ENCODE data around the gene GRAMD4. TPM values are rescaled to one million over a fixed set of nuclear protein-coding genes. Genes with fewer than 3 reads are reported as not detected.

GRAMD4 gene
- polyA plus RNA-seq, 1 of the 3 experiments (the other 2 are of a cell fraction): 15.5 TPM

GRCh38 chr22:46676881-46677280 lies 56.7 kb downstream of the GRAMD4 start (continued):
- TF ChIP-seq, protein P1, sequence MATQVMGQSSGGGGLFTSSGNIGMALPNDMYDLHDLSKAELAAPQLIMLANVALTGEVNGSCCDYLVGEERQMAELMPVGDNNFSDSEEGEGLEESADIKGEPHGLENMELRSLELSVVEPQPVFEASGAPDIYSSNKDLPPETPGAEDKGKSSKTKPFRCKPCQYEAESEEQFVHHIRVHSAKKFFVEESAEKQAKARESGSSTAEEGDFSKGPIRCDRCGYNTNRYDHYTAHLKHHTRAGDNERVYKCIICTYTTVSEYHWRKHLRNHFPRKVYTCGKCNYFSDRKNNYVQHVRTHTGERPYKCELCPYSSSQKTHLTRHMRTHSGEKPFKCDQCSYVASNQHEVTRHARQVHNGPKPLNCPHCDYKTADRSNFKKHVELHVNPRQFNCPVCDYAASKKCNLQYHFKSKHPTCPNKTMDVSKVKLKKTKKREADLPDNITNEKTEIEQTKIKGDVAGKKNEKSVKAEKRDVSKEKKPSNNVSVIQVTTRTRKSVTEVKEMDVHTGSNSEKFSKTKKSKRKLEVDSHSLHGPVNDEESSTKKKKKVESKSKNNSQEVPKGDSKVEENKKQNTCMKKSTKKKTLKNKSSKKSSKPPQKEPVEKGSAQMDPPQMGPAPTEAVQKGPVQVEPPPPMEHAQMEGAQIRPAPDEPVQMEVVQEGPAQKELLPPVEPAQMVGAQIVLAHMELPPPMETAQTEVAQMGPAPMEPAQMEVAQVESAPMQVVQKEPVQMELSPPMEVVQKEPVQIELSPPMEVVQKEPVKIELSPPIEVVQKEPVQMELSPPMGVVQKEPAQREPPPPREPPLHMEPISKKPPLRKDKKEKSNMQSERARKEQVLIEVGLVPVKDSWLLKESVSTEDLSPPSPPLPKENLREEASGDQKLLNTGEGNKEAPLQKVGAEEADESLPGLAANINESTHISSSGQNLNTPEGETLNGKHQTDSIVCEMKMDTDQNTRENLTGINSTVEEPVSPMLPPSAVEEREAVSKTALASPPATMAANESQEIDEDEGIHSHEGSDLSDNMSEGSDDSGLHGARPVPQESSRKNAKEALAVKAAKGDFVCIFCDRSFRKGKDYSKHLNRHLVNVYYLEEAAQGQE (IDR thresholded peaks at IDR 0.05; ENCODE audit: low read depth, low read length): no peak
- no peak for TF ChIP-seq RAD21 (IDR thresholded peaks at IDR 0.05; ENCODE audit: low read length)
- TF ChIP-seq ZBTB33 (IDR thresholded peaks at IDR 0.05; ENCODE audit: borderline replicate concordance, low read depth): no peak
- TF ChIP-seq RCOR1 (IDR thresholded peaks at IDR 0.05; ENCODE audit: low read length): no peak
- TF ChIP-seq GATA2 (CRISPR knock-in tag; IDR thresholded peaks at IDR 0.05): no peak

DNA sequence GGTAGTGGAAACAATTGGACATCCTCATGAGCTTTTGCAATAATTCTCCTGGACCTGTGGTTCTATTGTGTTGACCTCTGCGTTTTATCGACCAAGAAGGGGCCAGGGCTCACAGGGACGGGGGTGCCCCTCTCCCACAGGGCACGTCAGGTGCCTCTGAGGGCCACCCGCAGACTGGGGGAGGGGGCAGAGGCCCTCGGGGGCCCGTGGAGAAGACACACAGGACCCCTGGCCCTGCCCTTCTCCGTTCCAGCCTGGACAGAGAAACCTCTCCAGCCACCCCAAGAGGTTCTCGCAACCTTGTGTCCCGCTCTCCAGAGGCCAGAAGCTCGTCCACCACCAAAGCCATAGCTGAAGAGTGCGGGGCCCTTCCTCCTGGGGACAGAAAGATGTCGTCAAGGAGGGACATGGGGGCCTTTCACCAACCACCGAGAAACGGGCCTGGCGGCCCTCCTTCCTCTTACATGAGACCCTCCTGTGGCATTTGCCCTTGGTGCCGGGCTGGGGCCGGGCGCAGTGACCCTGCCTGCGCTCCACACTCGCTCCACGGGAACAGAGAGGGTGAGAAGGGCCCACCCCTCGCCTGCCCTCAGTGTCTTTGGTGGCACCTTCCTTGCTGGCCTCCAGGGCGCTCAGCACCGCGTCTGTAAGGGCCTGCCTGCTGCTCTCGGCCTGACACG lies 57.3 kb downstream of the GRAMD4 start:
- Histone ChIP-seq H3K36me3 (replicated peaks in 1 of 2; ENCODE audit: control insufficient read depth in 1 of 2, insufficient read depth in 2 of 2, low read length in 1 of 2) (peaks cover 0 to 7% of the 10 kb centered on the region in 2 experiments), H3K27ac (ENCODE audit: low read depth in 2 of 2, low read length in 1 of 2) (no peak overlapping the region; a peak in 1 of 4 replicates), H3F3A (replicated peaks; ENCODE audit: insufficient read depth) (peaks cover 5% of the 10 kb centered on the region), H4K20me1 (ENCODE audit: insufficient read depth) (no peaks in the 10 kb centered on the region), H3K4me3 (ENCODE audit: low read depth in 2 of 2, low read length in 1 of 2) (no peak overlapping the region), H3K79me2 (ENCODE audit: insufficient read depth) (no peaks in the 10 kb centered on the region), H3K4me1 (ENCODE audit: control insufficient read depth in 1 of 2, insufficient read depth in 2 of 2, low read depth in 1 of 2, low read length in 1 of 2) (no peaks in the 10 kb centered on the region; a peak in 1 of 4 replicates), H3K9me3 (no peaks in the 10 kb centered on the region), H3K4me2 (no peak overlapping the region), H2AFZ (ENCODE audit: low read depth) (no peak overlapping the region), H3K27me3 (ENCODE audit: insufficient read depth) (no peaks in the 10 kb centered on the region), H3K9me2 (no peaks in the 10 kb centered on the region), H3K9ac (no peak overlapping the region)
- TF ChIP-seq EZH2phosphoT487 (IDR thresholded peaks at IDR 0.05; ENCODE audit: borderline replicate concordance, low read depth): no peak
- no peak for TF ChIP-seq FOXM1 (IDR thresholded peaks at IDR 0.05; ENCODE audit: low read depth)
- no peak for TF ChIP-seq MAX (IDR thresholded peaks at IDR 0.05; ENCODE audit: low read depth)
- no peak for TF ChIP-seq GABPA (IDR thresholded peaks at IDR 0.05; ENCODE audit: low read depth)
- TF ChIP-seq, protein P1 (IDR thresholded peaks at IDR 0.05; ENCODE audit: low read depth, low read length): no peak
- no peak for TF ChIP-seq USF2 (IDR thresholded peaks at IDR 0.05; ENCODE audit: borderline replicate concordance, low read depth, low read length)
- no peak for TF ChIP-seq NFIC (IDR thresholded peaks at IDR 0.05; ENCODE audit: borderline replicate concordance)
- TF ChIP-seq TEAD4 (IDR thresholded peaks at IDR 0.05; ENCODE audit: borderline replicate concordance, insufficient read depth): no peak
- TF ChIP-seq FOSL2 (IDR thresholded peaks at IDR 0.05; ENCODE audit: borderline replicate concordance, low read depth): no peak
- no peak for TF ChIP-seq MEF2A (IDR thresholded peaks at IDR 0.05; ENCODE audit: borderline replicate concordance, low read depth)
- TF ChIP-seq NRF1 (IDR thresholded peaks at IDR 0.05; ENCODE audit: low read depth, low read length): no peak
- TF ChIP-seq JUND (IDR thresholded peaks at IDR 0.05): no peak
- TF ChIP-seq ELF1 (IDR thresholded peaks at IDR 0.05): no peak
- WGBS (ENCODE audit: low lambda C conversion rate): 92% methylated on average over 21 of the region's 28 CpGs
- DNase-seq: no peak
- CTCF ChIA-PET: interaction anchor here (1.1 to 1.2 kb wide), 1 partner anchor 114 kb away, joined by 4 to 5 read pairs; no protein-coding TSS in a partner anchor
- POLR2A ChIA-PET: no interaction called here

All from SK-N-SH (cell line).